ENCODE results near the gene FPR2. TPM values are rescaled to one million over a fixed set of nuclear protein-coding genes. Genes with fewer than 3 reads are reported as not detected.

The FPR2 gene
- total RNA-seq, 1 donor from 2014 or later: not detected

DNA sequence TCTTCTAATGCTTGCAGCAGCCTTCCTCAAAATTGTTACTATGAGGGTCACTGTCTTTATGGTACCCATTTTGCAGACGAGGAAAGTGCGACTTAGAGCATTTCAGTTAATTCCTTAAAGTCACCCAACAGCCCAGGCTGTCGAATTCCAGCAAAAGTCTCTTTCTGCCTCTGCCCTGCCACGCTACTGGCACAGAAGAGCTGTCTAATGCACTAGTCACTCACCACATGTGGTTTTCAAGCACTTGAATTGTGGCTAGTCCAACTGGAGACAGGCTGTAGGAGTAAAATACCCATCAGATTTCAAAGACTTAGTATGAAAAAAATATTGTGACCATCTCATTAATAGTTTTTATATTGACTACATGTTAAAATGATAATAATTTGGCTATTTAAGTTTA lies 11.0 kb upstream of the FPR2 start:
- Mint-ChIP-seq H3K27me3 (ENCODE audit: unreplicated experiment) (no peaks in the 10 kb centered on the region), H3K36me3 (ENCODE audit: unreplicated experiment) (no peaks in the 10 kb centered on the region), H3K4me1 (ENCODE audit: unreplicated experiment) (no peaks in the 10 kb centered on the region), H3K9me3 (ENCODE audit: unreplicated experiment) (peaks cover 17% of the 10 kb centered on the region), H3K4me3 (ENCODE audit: unreplicated experiment) (no peak overlapping the region), H3K27ac (ENCODE audit: unreplicated experiment) (no peak overlapping the region)
- TF ChIP-seq, protein P1, sequence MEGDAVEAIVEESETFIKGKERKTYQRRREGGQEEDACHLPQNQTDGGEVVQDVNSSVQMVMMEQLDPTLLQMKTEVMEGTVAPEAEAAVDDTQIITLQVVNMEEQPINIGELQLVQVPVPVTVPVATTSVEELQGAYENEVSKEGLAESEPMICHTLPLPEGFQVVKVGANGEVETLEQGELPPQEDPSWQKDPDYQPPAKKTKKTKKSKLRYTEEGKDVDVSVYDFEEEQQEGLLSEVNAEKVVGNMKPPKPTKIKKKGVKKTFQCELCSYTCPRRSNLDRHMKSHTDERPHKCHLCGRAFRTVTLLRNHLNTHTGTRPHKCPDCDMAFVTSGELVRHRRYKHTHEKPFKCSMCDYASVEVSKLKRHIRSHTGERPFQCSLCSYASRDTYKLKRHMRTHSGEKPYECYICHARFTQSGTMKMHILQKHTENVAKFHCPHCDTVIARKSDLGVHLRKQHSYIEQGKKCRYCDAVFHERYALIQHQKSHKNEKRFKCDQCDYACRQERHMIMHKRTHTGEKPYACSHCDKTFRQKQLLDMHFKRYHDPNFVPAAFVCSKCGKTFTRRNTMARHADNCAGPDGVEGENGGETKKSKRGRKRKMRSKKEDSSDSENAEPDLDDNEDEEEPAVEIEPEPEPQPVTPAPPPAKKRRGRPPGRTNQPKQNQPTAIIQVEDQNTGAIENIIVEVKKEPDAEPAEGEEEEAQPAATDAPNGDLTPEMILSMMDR (IDR thresholded peaks at IDR 0.05): no peak
- DNase-seq (ENCODE audit: extremely low spot score, unreplicated experiment): no peak

- Mint-ChIP-seq H3K36me3 (ENCODE audit: unreplicated experiment) (no peaks in the 10 kb centered on the region), H3K9me3 (ENCODE audit: unreplicated experiment) (peaks cover 17% of the 10 kb centered on the region), H3K27ac (ENCODE audit: unreplicated experiment) (no peak overlapping the region), H3K27me3 (ENCODE audit: unreplicated experiment) (no peaks in the 10 kb centered on the region), H3K4me1 (ENCODE audit: unreplicated experiment) (no peaks in the 10 kb centered on the region), H3K4me3 (ENCODE audit: unreplicated experiment) (no peak overlapping the region)
- TF ChIP-seq, protein P1 (IDR thresholded peaks at IDR 0.05): no peak
- DNase-seq (ENCODE audit: extremely low spot score, unreplicated experiment): no peak
Measured at GRCh38 chr19:51750400-51751094, 10.4 kb upstream of the FPR2 start.

DNA sequence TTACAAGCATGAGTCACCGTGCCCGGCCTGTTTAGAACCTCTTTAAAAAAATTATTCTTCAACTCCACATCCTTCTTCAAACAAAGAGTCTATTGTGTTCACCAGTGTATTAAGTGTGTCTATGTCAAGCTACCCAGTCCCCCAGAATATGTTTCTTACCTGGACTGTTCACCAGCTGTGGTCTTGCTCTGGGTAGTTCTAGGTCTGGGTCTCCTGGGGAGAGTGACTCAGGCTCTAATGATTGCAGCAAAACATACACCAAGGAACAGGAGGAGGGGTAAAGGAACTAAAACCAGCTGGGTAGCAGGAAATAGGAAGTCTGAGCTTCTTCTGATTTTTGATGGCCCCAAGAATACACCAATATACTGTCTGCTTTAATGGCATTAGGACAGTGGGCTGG lies 9.3 kb upstream of the FPR2 start, which contains the start of gene FPR1:
FPR1 (minus strand) TSS at position 224 of the 400 bp plus-strand sequence. CDS start 4,884 bp downstream, outside the sequence.
- H3K4me3 Mint-ChIP-seq (ENCODE audit: unreplicated experiment): no peak within 1 kb of the TSS
- no peaks in the 10 kb centered on the region for H3K27me3 Mint-ChIP-seq (ENCODE audit: unreplicated experiment)
- no peak within 1 kb of the TSS for H3K27ac Mint-ChIP-seq (ENCODE audit: unreplicated experiment)
- H3K36me3 Mint-ChIP-seq (ENCODE audit: unreplicated experiment): no peaks in the 10 kb centered on the region
- TF ChIP-seq, protein P1 (IDR thresholded peaks at IDR 0.05): no peak
- DNase-seq (ENCODE audit: extremely low spot score, unreplicated experiment): no peak
- no peaks in the 10 kb centered on the region for H3K4me1 Mint-ChIP-seq (ENCODE audit: unreplicated experiment)
- peaks cover 22% of the 10 kb centered on the region for H3K9me3 Mint-ChIP-seq (ENCODE audit: unreplicated experiment)

GRCh38 chr19:51754109-51754508 lies 6.9 kb upstream of the FPR2 start:
- H3K36me3 Mint-ChIP-seq (ENCODE audit: unreplicated experiment): peaks cover 2% of the 10 kb centered on the region
- no peak for DNase-seq (ENCODE audit: extremely low spot score, unreplicated experiment)
- TF ChIP-seq, protein P1 (IDR thresholded peaks at IDR 0.05): no peak
- no peaks in the 10 kb centered on the region for H3K27me3 Mint-ChIP-seq (ENCODE audit: unreplicated experiment)
- no peaks in the 10 kb centered on the region for H3K4me1 Mint-ChIP-seq (ENCODE audit: unreplicated experiment)
- H3K9me3 Mint-ChIP-seq (ENCODE audit: unreplicated experiment): peaks cover 24% of the 10 kb centered on the region
- no peak overlapping the region for H3K4me3 Mint-ChIP-seq (ENCODE audit: unreplicated experiment)
- no peak overlapping the region for H3K27ac Mint-ChIP-seq (ENCODE audit: unreplicated experiment)

DNA sequence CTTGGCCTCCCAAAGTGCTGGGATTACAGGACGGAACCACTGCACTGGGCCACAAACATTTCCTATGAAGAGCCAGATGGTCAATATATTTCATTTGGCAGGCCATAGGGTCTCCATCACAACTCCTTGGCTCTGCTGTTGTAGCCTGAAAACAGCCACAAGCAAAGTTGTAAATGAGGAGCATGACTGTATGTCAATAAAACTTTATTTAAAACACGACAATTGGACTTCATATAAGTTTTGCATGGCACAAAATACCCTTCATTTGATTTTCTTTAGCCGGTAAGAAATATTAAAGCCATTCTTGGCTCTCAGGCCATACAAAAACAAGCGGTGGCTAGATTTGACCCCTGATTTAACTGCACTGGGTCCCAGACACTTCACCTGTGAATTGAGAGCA lies 6.2 kb upstream of the FPR2 start:
- Mint-ChIP-seq H3K36me3 (ENCODE audit: unreplicated experiment) (peaks cover 2% of the 10 kb centered on the region), H3K4me3 (ENCODE audit: unreplicated experiment) (no peak overlapping the region), H3K27ac (ENCODE audit: unreplicated experiment) (no peak overlapping the region), H3K27me3 (ENCODE audit: unreplicated experiment) (no peaks in the 10 kb centered on the region), H3K9me3 (ENCODE audit: unreplicated experiment) (peaks cover 22% of the 10 kb centered on the region), H3K4me1 (ENCODE audit: unreplicated experiment) (no peaks in the 10 kb centered on the region)
- TF ChIP-seq, protein P1 (IDR thresholded peaks at IDR 0.05): no peak
- no peak for DNase-seq (ENCODE audit: extremely low spot score, unreplicated experiment)

Measured in osteocyte (in vitro differentiated cells).